Astrocyte of the cerebellum (primary cell): ENCODE results near the gene SDHAF3.
"Not testable (repeated sequence)": the region's sequence is repeated elsewhere in the genome, so short reads cannot be mapped to it uniquely, and the experiment has no call there.

ENCODE experiments used
- DNase-seq: peaks from one replicate; pipeline ENCODE4 v3.0.0-alpha.2; 2011; ENCODE audit warnings: low read depth
- H3K4me3 ChIP-seq: 2 replicates; pipeline ENCODE4 v1.5.1; 2011; ENCODE audit warnings: mild to moderate bottlenecking, low read depth, low read length, moderate library complexity
- CTCF ChIP-seq: IDR thresholded peaks from 2 replicates; pipeline ENCODE4 v1.5.1; 2012; ENCODE audit warnings: low read length, low read depth, moderate library complexity, mild to moderate bottlenecking; ENCODE audit errors: missing control alignments
- in situ Hi-C: cut with HindIII; loops from 2 replicates; pipeline ENCODE4 v1.10.0; 2017; ENCODE audit warnings: low sequenced_read_pairs

Gene SDHAF3

GRCh38 chr7:97138830-97139229, 21.3 kb downstream of the SDHAF3 start:
- DNase-seq: no peak
- in situ Hi-C loops: loop anchor here (25.0 kb wide), 1 partner anchor 723 kb away; the partner anchor contains the start of gene ASNS
- no peak for TF ChIP-seq CTCF
- no peak overlapping the region for H3K4me3 ChIP-seq

- peak; percentile 9 for TF ChIP-seq CTCF
- DNase-seq: peak; percentile 35
- H3K4me3 ChIP-seq: no peak overlapping the region
- in situ Hi-C loops: loop anchor here (25.0 kb wide), 1 partner anchor 717 kb away; the partner anchor contains the start of gene ASNS
Measured at GRCh38 chr7:97145068-97145467, 27.6 kb downstream of the SDHAF3 start.

GRCh38 chr7:97149843-97150242, 32.3 kb downstream of the SDHAF3 start:
- H3K4me3 ChIP-seq: no peak overlapping the region
- no peak for TF ChIP-seq CTCF
- DNase-seq: no peak
- in situ Hi-C loops: loop anchor here (25.0 kb wide), 1 partner anchor 712 kb away; the partner anchor contains the start of gene ASNS

- no peak for TF ChIP-seq CTCF
- in situ Hi-C loops: no loop called here
- H3K4me3 ChIP-seq: no peak overlapping the region
- DNase-seq: no peak
Measured at GRCh38 chr7:97155897-97156418, 38.5 kb downstream of the SDHAF3 start.

GRCh38 chr7:97159984-97160383, 42.5 kb downstream of the SDHAF3 start:
- in situ Hi-C loops, DNase-seq: not testable (repeated sequence)

GRCh38 chr7:97161609-97162008, 44.1 kb downstream of the SDHAF3 start:
- in situ Hi-C loops, DNase-seq, H3K4me3 ChIP-seq: not testable (repeated sequence)

More at GRCh38 chr7:97159984-97160383, 42.5 kb downstream of the SDHAF3 start:
- H3K4me3 ChIP-seq: not testable (repeated sequence)

GRCh38 chr7:97166308-97166707, 48.8 kb downstream of the SDHAF3 start:
- DNase-seq: no peak
- TF ChIP-seq CTCF: no peak
- H3K4me3 ChIP-seq: no peak overlapping the region
- in situ Hi-C loops: no loop called here

- TF ChIP-seq CTCF: no peak
- no peak for DNase-seq
- H3K4me3 ChIP-seq: no peak overlapping the region
- in situ Hi-C loops: no loop called here
Measured at GRCh38 chr7:97167176-97167575, 49.7 kb downstream of the SDHAF3 start.
